SK-N-SH treated with all-trans-retinoic acid at 6 μM for 48 hours (cell line): ENCODE data around the gene SBK2.

Experiments
- CREB5 ChIP-seq: fragments of 250-450 bp; sonication (Bioruptor Pico); IDR thresholded peaks from 2 replicates; pipeline ENCODE4 v1.5.1; 2020; ENCODE audit warnings: low read depth, mild to moderate bottlenecking, moderate library complexity
- PATZ1 ChIP-seq: fragments of 250-450 bp; sonication (Bioruptor Pico); IDR thresholded peaks from 2 replicates; pipeline ENCODE4 v1.8.0; 2020; ENCODE audit warnings: mild to moderate bottlenecking, moderate library complexity, borderline replicate concordance
- POU6F1 ChIP-seq: fragments of 250-450 bp; sonication (Bioruptor Pico); IDR thresholded peaks from 2 replicates; pipeline ENCODE4 v1.8.0; 2021; ENCODE audit warnings: low read depth, mild to moderate bottlenecking, moderate library complexity, borderline replicate concordance
- TCF4 ChIP-seq: fragments of 250-450 bp; sonication (Bioruptor Pico); IDR thresholded peaks from 2 replicates; pipeline ENCODE4 v1.8.0; 2021; ENCODE audit warnings: mild to moderate bottlenecking, moderate library complexity, borderline replicate concordance
- ZNF8 ChIP-seq: fragments of 450-650 bp; formaldehyde crosslinking; IDR thresholded peaks from 2 replicates; pipeline ENCODE4 v1.5.0; 2020; ENCODE audit warnings: mild to moderate bottlenecking, moderate library complexity

- TF ChIP-seq POU6F1 (CRISPR knock-in tag) = no peak
- no peak for TF ChIP-seq PATZ1 (CRISPR knock-in tag)
- TF ChIP-seq ZNF8 = no peak
- TF ChIP-seq TCF4 (CRISPR knock-in tag) = peak; percentile 25; the same call in 1 of the 2 replicates
- TF ChIP-seq CREB5 = no peak
These were observed 8.7 kb downstream of the SBK2 start for GRCh38 chr19:55528030-55528803.
